Lower leg skin (tissue), 3 donors: Measurements from ENCODE around the gene MTA1.

Source experiments
- CTCF ChIP-seq, 3 donors: fragments of 450-650 bp; IDR thresholded peaks; one replicate each; pipeline ENCODE4 v1.5.1; 2016; ENCODE audit warnings: antibody characterized with exemption in 3 of 3, mild to moderate bottlenecking in 3 of 3, moderate library complexity in 2 of 3
- POLR2A ChIP-seq, 2 donors: fragments of 450-650 bp; IDR thresholded peaks; one replicate each; pipeline ENCODE4 v1.6.1; 2016 to 2017; ENCODE audit warnings: antibody characterized with exemption in 2 of 2, mild to moderate bottlenecking in 1 of 2, moderate library complexity in 1 of 2

- TF ChIP-seq POLR2A (IDR thresholded peaks at IDR 0.05) (no peak), CTCF (IDR thresholded peaks at IDR 0.05) (no peak)
These were observed 45.2 kb upstream of the MTA1 start for GRCh38 chr14:105374389-105374788.
